ENCODE results near the gene CCDC198.

CCDC198 gene

GRCh38 chr14:57470909-57471308 is 22.7 kb downstream of the CCDC198 start:
- FAIRE-seq = no peak
- no peak for DNase-seq (ENCODE audit: insufficient read length, low spot score)

GRCh38 chr14:57464008-57464730 is 29.5 kb downstream of the CCDC198 start:
- FAIRE-seq (peak; percentile 97), DNase-seq (ENCODE audit: insufficient read length, low spot score) (peak; percentile 38)

GRCh38 chr14:57462551-57462950 is 31.1 kb downstream of the CCDC198 start:
- DNase-seq (ENCODE audit: insufficient read length, low spot score) (no peak), FAIRE-seq (no peak)

- FAIRE-seq (peak; percentile 18), DNase-seq (ENCODE audit: insufficient read length, low spot score) (no peak)
Observed at GRCh38 chr14:57461777-57462320, 31.8 kb downstream of the CCDC198 start.

GRCh38 chr14:57435923-57436322 is 57.7 kb downstream of the CCDC198 start:
- FAIRE-seq (no peak), DNase-seq (ENCODE audit: insufficient read length, low spot score) (no peak)

- FAIRE-seq = no peak
Observed at GRCh38 chr14:57420986-57421385, 72.7 kb downstream of the CCDC198 start.

DNA sequence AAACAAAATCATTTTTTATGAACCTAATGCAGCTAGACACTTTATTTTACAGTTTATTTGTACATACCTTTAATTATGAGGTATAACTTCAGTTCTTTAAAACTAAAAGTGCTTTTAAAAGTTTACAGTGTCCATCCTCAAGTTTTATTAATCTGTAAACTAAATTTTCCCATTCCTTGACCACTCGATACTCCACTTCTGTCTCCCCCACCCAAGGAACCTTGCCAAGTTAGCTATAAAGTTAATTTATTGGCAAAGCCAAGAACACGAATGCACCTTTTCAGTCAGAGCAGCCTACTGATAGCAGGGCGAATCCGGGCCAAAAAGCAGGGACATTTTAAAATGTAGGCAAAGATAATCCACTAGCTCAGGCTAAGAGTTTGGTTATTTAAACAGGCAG is 73.6 kb downstream of the CCDC198 start:
- FAIRE-seq = no peak
- no peak for DNase-seq (ENCODE audit: insufficient read length, low spot score)

More at GRCh38 chr14:57420986-57421385, 72.7 kb downstream of the CCDC198 start:
- DNase-seq (ENCODE audit: insufficient read length, low spot score) = no peak

Measured in GM19239 (cell line).